Measurements from ENCODE around the gene OLFM3.

OLFM3 gene

GRCh38 chr1:101964708-101965107, 32.0 kb downstream of the OLFM3 start:
- TF ChIP-seq EP300 (IDR thresholded peaks at IDR 0.05; ENCODE audit: borderline replicate concordance) (no peak), RAD21 (IDR thresholded peaks at IDR 0.05; ENCODE audit: low read depth) (no peak), ZBTB7A (IDR thresholded peaks at IDR 0.05; ENCODE audit: low read depth) (no peak), TCF12 (IDR thresholded peaks at IDR 0.05; ENCODE audit: low read depth) (no peak), FOXM1 (IDR thresholded peaks at IDR 0.05; ENCODE audit: borderline replicate concordance, low read depth) (no peak)

GRCh38 chr1:101960142-101960541, 36.6 kb downstream of the OLFM3 start:
- TF ChIP-seq CEBPB (IDR thresholded peaks at IDR 0.05), result no peak
- TF ChIP-seq EP300 (IDR thresholded peaks at IDR 0.05; ENCODE audit: borderline replicate concordance), result no peak
- TF ChIP-seq, protein P1, sequence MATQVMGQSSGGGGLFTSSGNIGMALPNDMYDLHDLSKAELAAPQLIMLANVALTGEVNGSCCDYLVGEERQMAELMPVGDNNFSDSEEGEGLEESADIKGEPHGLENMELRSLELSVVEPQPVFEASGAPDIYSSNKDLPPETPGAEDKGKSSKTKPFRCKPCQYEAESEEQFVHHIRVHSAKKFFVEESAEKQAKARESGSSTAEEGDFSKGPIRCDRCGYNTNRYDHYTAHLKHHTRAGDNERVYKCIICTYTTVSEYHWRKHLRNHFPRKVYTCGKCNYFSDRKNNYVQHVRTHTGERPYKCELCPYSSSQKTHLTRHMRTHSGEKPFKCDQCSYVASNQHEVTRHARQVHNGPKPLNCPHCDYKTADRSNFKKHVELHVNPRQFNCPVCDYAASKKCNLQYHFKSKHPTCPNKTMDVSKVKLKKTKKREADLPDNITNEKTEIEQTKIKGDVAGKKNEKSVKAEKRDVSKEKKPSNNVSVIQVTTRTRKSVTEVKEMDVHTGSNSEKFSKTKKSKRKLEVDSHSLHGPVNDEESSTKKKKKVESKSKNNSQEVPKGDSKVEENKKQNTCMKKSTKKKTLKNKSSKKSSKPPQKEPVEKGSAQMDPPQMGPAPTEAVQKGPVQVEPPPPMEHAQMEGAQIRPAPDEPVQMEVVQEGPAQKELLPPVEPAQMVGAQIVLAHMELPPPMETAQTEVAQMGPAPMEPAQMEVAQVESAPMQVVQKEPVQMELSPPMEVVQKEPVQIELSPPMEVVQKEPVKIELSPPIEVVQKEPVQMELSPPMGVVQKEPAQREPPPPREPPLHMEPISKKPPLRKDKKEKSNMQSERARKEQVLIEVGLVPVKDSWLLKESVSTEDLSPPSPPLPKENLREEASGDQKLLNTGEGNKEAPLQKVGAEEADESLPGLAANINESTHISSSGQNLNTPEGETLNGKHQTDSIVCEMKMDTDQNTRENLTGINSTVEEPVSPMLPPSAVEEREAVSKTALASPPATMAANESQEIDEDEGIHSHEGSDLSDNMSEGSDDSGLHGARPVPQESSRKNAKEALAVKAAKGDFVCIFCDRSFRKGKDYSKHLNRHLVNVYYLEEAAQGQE (IDR thresholded peaks at IDR 0.05; ENCODE audit: low read depth), result no peak
- TF ChIP-seq EGR1 (IDR thresholded peaks at IDR 0.05), result no peak
- no peak for TF ChIP-seq CREB1 (IDR thresholded peaks at IDR 0.05; ENCODE audit: low read depth)
- TF ChIP-seq FOXM1 (IDR thresholded peaks at IDR 0.05; ENCODE audit: borderline replicate concordance, low read depth), result no peak
- no peak for TF ChIP-seq RAD21 (IDR thresholded peaks at IDR 0.05; ENCODE audit: low read depth)
- TF ChIP-seq MAX (IDR thresholded peaks at IDR 0.05), result no peak
- no peak for TF ChIP-seq YY1 (IDR thresholded peaks at IDR 0.05; ENCODE audit: low read depth)
- TF ChIP-seq, protein P2, sequence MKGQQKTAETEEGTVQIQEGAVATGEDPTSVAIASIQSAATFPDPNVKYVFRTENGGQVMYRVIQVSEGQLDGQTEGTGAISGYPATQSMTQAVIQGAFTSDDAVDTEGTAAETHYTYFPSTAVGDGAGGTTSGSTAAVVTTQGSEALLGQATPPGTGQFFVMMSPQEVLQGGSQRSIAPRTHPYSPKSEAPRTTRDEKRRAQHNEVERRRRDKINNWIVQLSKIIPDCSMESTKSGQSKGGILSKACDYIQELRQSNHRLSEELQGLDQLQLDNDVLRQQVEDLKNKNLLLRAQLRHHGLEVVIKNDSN (IDR thresholded peaks at IDR 0.05), result no peak

GRCh38 chr1:101959456-101959855, 37.3 kb downstream of the OLFM3 start:
- TF ChIP-seq ZBTB7A (IDR thresholded peaks at IDR 0.05; ENCODE audit: low read depth), result no peak
- TF ChIP-seq TAF1 (IDR thresholded peaks at IDR 0.05; ENCODE audit: low read depth), result no peak
- TF ChIP-seq NFIC (IDR thresholded peaks at IDR 0.05), result no peak
- TF ChIP-seq CEBPB (IDR thresholded peaks at IDR 0.05), result no peak
- no peak for TF ChIP-seq EGR1 (IDR thresholded peaks at IDR 0.05)
- TF ChIP-seq EP300 (IDR thresholded peaks at IDR 0.05; ENCODE audit: borderline replicate concordance), result no peak
- TF ChIP-seq, protein P1 (IDR thresholded peaks at IDR 0.05; ENCODE audit: low read depth), result no peak
- no peak for TF ChIP-seq CREB1 (IDR thresholded peaks at IDR 0.05; ENCODE audit: low read depth)
- no peak for TF ChIP-seq YY1 (IDR thresholded peaks at IDR 0.05; ENCODE audit: low read depth)
- no peak for TF ChIP-seq RAD21 (IDR thresholded peaks at IDR 0.05; ENCODE audit: low read depth)
- no peak for TF ChIP-seq TEAD4 (IDR thresholded peaks at IDR 0.05)
- TF ChIP-seq, protein P2 (IDR thresholded peaks at IDR 0.05), result no peak
- no peak for TF ChIP-seq FOXM1 (IDR thresholded peaks at IDR 0.05; ENCODE audit: borderline replicate concordance, low read depth)

GRCh38 chr1:101957771-101958170, 39.0 kb downstream of the OLFM3 start:
- TF ChIP-seq YY1 (IDR thresholded peaks at IDR 0.05; ENCODE audit: low read depth) (no peak), TAF1 (IDR thresholded peaks at IDR 0.05; ENCODE audit: low read depth) (no peak), EP300 (IDR thresholded peaks at IDR 0.05; ENCODE audit: borderline replicate concordance) (no peak), RAD21 (IDR thresholded peaks at IDR 0.05; ENCODE audit: low read depth) (no peak), CREB1 (IDR thresholded peaks at IDR 0.05; ENCODE audit: low read depth) (no peak), EGR1 (IDR thresholded peaks at IDR 0.05) (no peak), NFIC (IDR thresholded peaks at IDR 0.05) (no peak), CEBPB (IDR thresholded peaks at IDR 0.05) (no peak), MAX (IDR thresholded peaks at IDR 0.05) (no peak), FOXM1 (IDR thresholded peaks at IDR 0.05; ENCODE audit: borderline replicate concordance, low read depth) (no peak), TCF12 (IDR thresholded peaks at IDR 0.05; ENCODE audit: low read depth) (no peak)
- TF ChIP-seq, protein P2 (IDR thresholded peaks at IDR 0.05), result no peak
- TF ChIP-seq, protein P1 (IDR thresholded peaks at IDR 0.05; ENCODE audit: low read depth), result no peak

Measured in Ishikawa (cell line).